Measurements from ENCODE around the gene SLC13A3. TPM values are rescaled to one million over a fixed set of nuclear protein-coding genes. Genes with fewer than 3 reads are reported as not detected.

Gene SLC13A3
- total RNA-seq, 3 donors from 2014 or later (not counting 1 experiment from before 2014, with no cell fraction given), result 0.63 TPM; not detected in 1

DNA sequence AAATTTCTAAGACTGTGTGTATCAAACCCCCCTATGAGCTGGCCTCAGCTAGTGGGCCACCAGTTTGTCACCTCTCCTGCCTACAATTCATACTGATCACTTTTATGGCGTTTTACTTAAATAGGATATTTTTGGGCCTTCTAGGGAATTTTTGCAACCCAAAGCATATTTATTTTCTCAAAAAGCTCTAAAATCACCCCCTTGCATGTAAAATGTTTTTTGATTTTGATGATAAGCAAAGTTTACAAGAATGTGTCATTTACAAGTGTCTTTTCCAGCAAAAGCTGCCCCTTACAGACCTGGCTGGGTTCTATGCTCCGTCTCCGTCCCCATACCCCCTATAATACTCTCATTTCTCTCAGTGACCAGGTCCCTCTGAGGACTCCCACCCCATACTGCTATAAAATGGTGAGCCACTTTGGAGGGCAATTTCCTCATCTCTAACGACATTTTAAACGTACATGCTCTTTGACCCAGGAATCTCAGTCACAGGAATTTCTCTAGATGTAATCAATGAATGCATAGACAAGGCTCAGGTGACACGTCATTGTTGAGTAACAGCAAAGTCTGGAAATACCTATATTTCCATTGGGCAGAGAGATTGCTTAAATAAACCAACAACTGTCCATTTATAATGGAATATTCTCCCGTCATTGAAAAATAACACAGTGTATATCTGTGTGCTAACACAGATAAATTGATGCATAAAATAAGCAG, 86.9 kb downstream of the SLC13A3 start:
- Histone ChIP-seq H3K4me1 (ENCODE audit: control insufficient read depth, insufficient read depth, low read length) (peaks cover 9% of the 10 kb centered on the region), H3K9me3 (ENCODE audit: control insufficient read depth, insufficient read depth, low read length) (no peaks in the 10 kb centered on the region), H3K27ac (ENCODE audit: low read length) (no peak overlapping the region), H3K27me3 (ENCODE audit: control insufficient read depth, insufficient read depth, low read length) (no peaks in the 10 kb centered on the region), H3K4me3 (ENCODE audit: low read length) (no peak overlapping the region), H3K36me3 (ENCODE audit: control insufficient read depth, insufficient read depth, low read length) (no peaks in the 10 kb centered on the region)
- ATAC-seq (no peak), DNase-seq (no peak)
- no peak overlapping the region for H3K4me3 Mint-ChIP-seq
- H3K9me3 Mint-ChIP-seq, result no peaks in the 10 kb centered on the region
- 87% methylated on average over 6 of the region's 7 CpGs for WGBS (ENCODE audit: insufficient coverage)
- no peak overlapping the region for H3K27ac Mint-ChIP-seq
- intact Hi-C loops (cut with micrococcal nuclease), result loop anchor here (5.0 kb wide), 1 partner anchor 118 kb away; no protein-coding TSS in a partner anchor
- H3K4me1 Mint-ChIP-seq, result peaks cover 0 to 12% of the 10 kb centered on the region in 2 donors
- H3K27me3 Mint-ChIP-seq (ENCODE audit: low read depth in 2 of 2), result peaks cover 4 to 7% of the 10 kb centered on the region in 2 donors
- no peaks in the 10 kb centered on the region for H3K36me3 Mint-ChIP-seq
- TF ChIP-seq, protein P1, sequence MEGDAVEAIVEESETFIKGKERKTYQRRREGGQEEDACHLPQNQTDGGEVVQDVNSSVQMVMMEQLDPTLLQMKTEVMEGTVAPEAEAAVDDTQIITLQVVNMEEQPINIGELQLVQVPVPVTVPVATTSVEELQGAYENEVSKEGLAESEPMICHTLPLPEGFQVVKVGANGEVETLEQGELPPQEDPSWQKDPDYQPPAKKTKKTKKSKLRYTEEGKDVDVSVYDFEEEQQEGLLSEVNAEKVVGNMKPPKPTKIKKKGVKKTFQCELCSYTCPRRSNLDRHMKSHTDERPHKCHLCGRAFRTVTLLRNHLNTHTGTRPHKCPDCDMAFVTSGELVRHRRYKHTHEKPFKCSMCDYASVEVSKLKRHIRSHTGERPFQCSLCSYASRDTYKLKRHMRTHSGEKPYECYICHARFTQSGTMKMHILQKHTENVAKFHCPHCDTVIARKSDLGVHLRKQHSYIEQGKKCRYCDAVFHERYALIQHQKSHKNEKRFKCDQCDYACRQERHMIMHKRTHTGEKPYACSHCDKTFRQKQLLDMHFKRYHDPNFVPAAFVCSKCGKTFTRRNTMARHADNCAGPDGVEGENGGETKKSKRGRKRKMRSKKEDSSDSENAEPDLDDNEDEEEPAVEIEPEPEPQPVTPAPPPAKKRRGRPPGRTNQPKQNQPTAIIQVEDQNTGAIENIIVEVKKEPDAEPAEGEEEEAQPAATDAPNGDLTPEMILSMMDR (IDR thresholded peaks at IDR 0.05), result no peak

DNA sequence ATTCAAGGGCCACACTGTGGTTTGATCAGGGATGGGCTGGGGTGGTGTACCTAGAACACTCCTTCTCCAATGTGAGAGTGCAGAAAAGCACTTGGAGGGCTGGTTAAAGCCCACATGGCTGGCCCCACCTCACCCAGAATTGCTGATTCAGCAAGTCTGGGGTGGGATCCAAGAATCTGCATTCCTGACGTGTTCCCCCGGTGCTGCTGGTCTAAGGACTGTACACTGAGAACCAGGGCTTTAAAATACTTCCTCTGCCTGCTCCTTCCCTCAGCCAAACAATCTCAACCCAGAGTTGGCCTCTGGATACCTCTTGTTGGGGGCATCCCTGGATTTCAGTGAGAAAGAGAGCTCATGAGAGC, 87.4 kb downstream of the SLC13A3 start:
- Mint-ChIP-seq H3K27ac (no peak overlapping the region), H3K4me3 (no peak overlapping the region), H3K27me3 (ENCODE audit: low read depth in 2 of 2) (peaks cover 4 to 7% of the 10 kb centered on the region in 2 donors), H3K4me1 (peaks cover 0 to 12% of the 10 kb centered on the region in 2 donors), H3K9me3 (no peaks in the 10 kb centered on the region), H3K36me3 (no peaks in the 10 kb centered on the region)
- intact Hi-C loops (cut with micrococcal nuclease), result loop anchor here (5.0 kb wide), 1 partner anchor 118 kb away; no protein-coding TSS in a partner anchor
- Histone ChIP-seq H3K36me3 (ENCODE audit: control insufficient read depth, insufficient read depth, low read length) (no peaks in the 10 kb centered on the region), H3K27ac (ENCODE audit: low read length) (no peak overlapping the region), H3K9me3 (ENCODE audit: control insufficient read depth, insufficient read depth, low read length) (no peaks in the 10 kb centered on the region), H3K27me3 (ENCODE audit: control insufficient read depth, insufficient read depth, low read length) (no peaks in the 10 kb centered on the region), H3K4me3 (ENCODE audit: low read length) (no peak overlapping the region), H3K4me1 (ENCODE audit: control insufficient read depth, insufficient read depth, low read length) (peaks cover 9% of the 10 kb centered on the region)
- TF ChIP-seq, protein P1 (IDR thresholded peaks at IDR 0.05), result no peak
- WGBS (ENCODE audit: insufficient coverage), result 54% methylated on average over 2 of the region's 2 CpGs
- ATAC-seq (no peak), DNase-seq (no peak)

DNA sequence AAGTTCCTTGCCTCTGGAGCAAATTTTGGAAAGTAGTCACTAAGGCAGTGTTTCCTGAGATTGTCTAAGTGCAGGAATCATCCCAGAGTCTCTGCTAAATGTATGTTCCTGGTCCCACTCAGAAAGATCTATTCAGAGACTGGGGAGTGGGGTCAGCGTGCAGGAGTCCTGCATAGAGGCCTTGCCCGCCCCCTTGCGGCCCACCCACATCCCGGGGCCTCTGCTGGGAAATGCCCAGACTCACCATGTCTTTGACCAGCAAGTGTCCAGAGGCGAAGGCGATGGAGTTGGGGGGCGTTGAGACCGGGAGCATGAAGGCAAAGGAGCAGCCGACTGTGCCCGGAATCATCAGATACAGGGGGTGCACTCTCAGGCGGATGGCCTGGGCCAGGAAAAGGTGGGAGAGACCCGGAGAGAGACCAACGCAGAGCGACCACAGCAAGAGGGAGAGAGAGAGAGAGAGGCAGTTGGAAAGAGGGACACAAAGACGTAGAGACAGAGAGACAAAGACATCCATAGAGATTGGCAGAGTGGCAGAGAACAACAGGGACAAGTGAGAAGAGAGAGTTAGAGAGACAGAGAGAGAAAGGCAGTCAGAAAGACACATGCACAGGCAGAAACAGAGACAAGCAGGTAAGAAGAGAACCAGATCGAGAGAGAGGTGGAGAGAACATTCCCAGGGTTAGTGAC, 87.9 kb downstream of the SLC13A3 start:
- Histone ChIP-seq H3K9me3 (ENCODE audit: control insufficient read depth, insufficient read depth, low read length) (no peaks in the 10 kb centered on the region), H3K27ac (ENCODE audit: low read length) (no peak overlapping the region), H3K4me1 (ENCODE audit: control insufficient read depth, insufficient read depth, low read length) (peaks cover 9% of the 10 kb centered on the region), H3K36me3 (ENCODE audit: control insufficient read depth, insufficient read depth, low read length) (no peaks in the 10 kb centered on the region), H3K4me3 (ENCODE audit: low read length) (no peak overlapping the region), H3K27me3 (ENCODE audit: control insufficient read depth, insufficient read depth, low read length) (no peaks in the 10 kb centered on the region)
- TF ChIP-seq, protein P1 (IDR thresholded peaks at IDR 0.05), result no peak
- Mint-ChIP-seq H3K4me1 (peaks cover 0 to 12% of the 10 kb centered on the region in 2 donors), H3K9me3 (no peaks in the 10 kb centered on the region), H3K4me3 (no peak overlapping the region), H3K27me3 (ENCODE audit: low read depth in 2 of 2) (peaks cover 4 to 7% of the 10 kb centered on the region in 2 donors), H3K36me3 (no peaks in the 10 kb centered on the region), H3K27ac (no peak overlapping the region)
- intact Hi-C loops (cut with micrococcal nuclease), result loop anchor here (5.0 kb wide), 1 partner anchor 119 kb away; no protein-coding TSS in a partner anchor
- WGBS (ENCODE audit: insufficient coverage), result 90% methylated on average over 16 of the region's 16 CpGs
- ATAC-seq, result no peak
- no peak for DNase-seq

All from natural killer cell (primary cell).